A673 (cell line): ENCODE data around the gene VGLL2. TPM values are rescaled to one million over a fixed set of nuclear protein-coding genes. Genes with fewer than 3 reads are reported as not detected.

Experiments used
- BruUV-seq: library from RNA; stranded (reverse); fragments of 400-500 nt; replicated peaks from 2 replicates; lab custom pipeline; 2021; lab: Mats Ljungman, UMichigan
- CTCF ChIA-PET: fragments of 300-600 bp; sonication (Branson Sonifier 250); formaldehyde crosslinking; loops from one replicate; lab custom pipeline; 2022; ENCODE audit warnings: antibody characterized with exemption; lab: Charles Lee
- POLR2A ChIA-PET: fragments of 300-600 bp; sonication (Branson Sonifier 250); formaldehyde crosslinking; loops from one replicate; lab custom pipeline; 2022; ENCODE audit warnings: antibody characterized with exemption; ENCODE audit not compliant: low non-redundant PET; lab: Charles Lee
- DNase-seq: peaks from one replicate; pipeline ENCODE4 v3.0.0-alpha.2; 2015; ENCODE audit warnings: low spot score
- H3K27ac ChIP-seq: fragments of 200-600 bp; sonication (generic); 2 replicates; pipeline ENCODE4 v1.5.1; 2016; ENCODE audit warnings: mixed run types, low read depth, mild to moderate bottlenecking, mixed read lengths, antibody characterized with exemption, low read length; ENCODE audit not compliant: poor library complexity, severe bottlenecking
- H3K27me3 ChIP-seq: fragments of 200-600 bp; sonication (generic); replicated peaks from 2 replicates; pipeline ENCODE4 v1.6.1; 2017; ENCODE audit warnings: mixed run types, low read depth, mild to moderate bottlenecking, mixed read lengths, antibody characterized with exemption, low read length; ENCODE audit not compliant: insufficient read depth, poor library complexity
- H3K36me3 ChIP-seq: fragments of 200-600 bp; sonication (generic); 2 replicates; pipeline ENCODE4 v1.6.1; 2016; ENCODE audit warnings: mixed run types, mild to moderate bottlenecking, mixed read lengths, antibody characterized with exemption, low read length; ENCODE audit not compliant: insufficient read depth, poor library complexity, severe bottlenecking
- H3K4me1 ChIP-seq: fragments of 200-600 bp; sonication (generic); 2 replicates; pipeline ENCODE4 v1.6.1; 2017; ENCODE audit warnings: mixed run types, mild to moderate bottlenecking, mixed read lengths, antibody characterized with exemption, low read length; ENCODE audit not compliant: insufficient read depth, poor library complexity, severe bottlenecking
- H3K4me3 ChIP-seq: fragments of 200-600 bp; sonication (generic); 2 replicates; pipeline ENCODE4 v1.5.1; 2016; ENCODE audit warnings: low read depth, mixed run types, mild to moderate bottlenecking, mixed read lengths, low read length; ENCODE audit not compliant: poor library complexity, severe bottlenecking
- H3K9me3 ChIP-seq: fragments of 200-600 bp; sonication (generic); 2 replicates; pipeline ENCODE4 v1.6.1; 2016; ENCODE audit warnings: mixed run types, low read depth, mild to moderate bottlenecking, mixed read lengths, antibody characterized with exemption, low read length; ENCODE audit not compliant: poor library complexity, severe bottlenecking
- EZH2 ChIP-seq: fragments of 200-600 bp; sonication (generic); IDR thresholded peaks from 2 replicates; pipeline ENCODE4 v1.6.1; 2017; ENCODE audit warnings: borderline replicate concordance, low read depth, mild to moderate bottlenecking, mixed read lengths, antibody characterized with exemption, low read length; ENCODE audit not compliant: poor library complexity, severe bottlenecking
- intact Hi-C: fragments of 100-400 bp; cut with micrococcal nuclease; formaldehyde crosslinking; loops from one replicate; pipeline ENCODE4 v1.10.0; 2022; ENCODE audit not compliant: unreplicated experiment
- total RNA-seq: library from RNA; stranded (reverse); gene quantifications from 2 replicates; pipeline ENCODE4 v1.2.3, GENCODE V29; 2021
- TF ChIP-seq, protein P1 (sequence below): fragments of 300-800, 200-600 bp; sonication (generic); conservative IDR thresholded peaks from 2 replicates; pipeline ENCODE4 v1.5.1; 2017; ENCODE audit warnings: low read depth, mild to moderate bottlenecking, antibody characterized with exemption, low read length, moderate library complexity, mixed read lengths

Gene VGLL2
- total RNA-seq, 1 experiment from 2014 or later, result not detected

- Histone ChIP-seq H3K27me3 (peaks cover 99% of the 10 kb centered on the region), H3K9me3 (no peaks in the 10 kb centered on the region), H3K27ac (no peak overlapping the region), H3K36me3 (no peaks in the 10 kb centered on the region), H3K4me1 (peaks cover 5% of the 10 kb centered on the region), H3K4me3 (peak overlapping the region; percentile 28)
- peak; percentile 88 for TF ChIP-seq EZH2
- TF ChIP-seq, protein P1, sequence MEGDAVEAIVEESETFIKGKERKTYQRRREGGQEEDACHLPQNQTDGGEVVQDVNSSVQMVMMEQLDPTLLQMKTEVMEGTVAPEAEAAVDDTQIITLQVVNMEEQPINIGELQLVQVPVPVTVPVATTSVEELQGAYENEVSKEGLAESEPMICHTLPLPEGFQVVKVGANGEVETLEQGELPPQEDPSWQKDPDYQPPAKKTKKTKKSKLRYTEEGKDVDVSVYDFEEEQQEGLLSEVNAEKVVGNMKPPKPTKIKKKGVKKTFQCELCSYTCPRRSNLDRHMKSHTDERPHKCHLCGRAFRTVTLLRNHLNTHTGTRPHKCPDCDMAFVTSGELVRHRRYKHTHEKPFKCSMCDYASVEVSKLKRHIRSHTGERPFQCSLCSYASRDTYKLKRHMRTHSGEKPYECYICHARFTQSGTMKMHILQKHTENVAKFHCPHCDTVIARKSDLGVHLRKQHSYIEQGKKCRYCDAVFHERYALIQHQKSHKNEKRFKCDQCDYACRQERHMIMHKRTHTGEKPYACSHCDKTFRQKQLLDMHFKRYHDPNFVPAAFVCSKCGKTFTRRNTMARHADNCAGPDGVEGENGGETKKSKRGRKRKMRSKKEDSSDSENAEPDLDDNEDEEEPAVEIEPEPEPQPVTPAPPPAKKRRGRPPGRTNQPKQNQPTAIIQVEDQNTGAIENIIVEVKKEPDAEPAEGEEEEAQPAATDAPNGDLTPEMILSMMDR, result no peak
- intact Hi-C loops, result no loop called here
- CTCF ChIA-PET, result interaction anchor here (0.6 kb wide), 1 partner anchor 54 kb away, joined by 6 read pairs; no protein-coding TSS in a partner anchor
- POLR2A ChIA-PET, result no interaction called here
- no TSS peak for BruUV-seq
- DNase-seq, result peak; percentile 16
Observed at GRCh38 chr6:117264692-117265409, 507 bp upstream of the VGLL2 start.

DNA sequence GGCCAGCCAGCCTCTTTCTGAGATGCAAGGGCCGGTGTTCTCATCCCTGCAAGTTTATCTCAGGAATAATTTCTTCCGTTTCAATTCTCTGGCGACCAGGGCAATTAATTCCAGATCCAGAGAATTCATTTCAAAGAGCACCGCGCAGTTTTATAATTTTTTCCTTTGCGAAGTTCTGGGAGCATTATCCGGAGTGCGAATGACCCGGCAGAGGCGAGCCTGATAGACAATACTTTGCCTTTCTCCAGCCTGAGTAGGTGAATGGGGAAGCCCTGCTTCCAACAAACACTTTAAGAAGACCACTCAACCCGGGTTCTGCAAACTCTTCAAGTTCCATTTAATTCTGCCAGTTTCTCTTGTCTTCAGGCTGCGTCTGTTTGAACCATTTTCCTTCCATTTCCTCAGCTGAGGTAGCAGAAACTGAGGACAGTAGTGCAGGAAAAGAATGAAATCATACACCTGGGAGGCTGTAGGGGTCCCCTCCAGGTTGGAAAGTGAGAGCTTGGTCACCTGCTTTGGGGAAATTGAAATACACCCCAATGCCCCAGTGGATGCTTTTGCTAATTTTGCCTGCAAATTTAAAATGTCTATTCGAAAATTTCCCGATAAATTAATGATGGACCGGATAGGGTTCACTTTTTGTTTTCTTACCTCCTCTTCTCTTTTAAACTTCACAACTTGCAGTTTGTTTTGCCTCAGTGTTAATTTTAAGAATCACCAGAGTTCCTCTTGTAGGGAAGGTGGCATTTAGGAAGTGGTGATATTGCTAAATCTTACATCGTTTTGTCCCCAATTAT lies 1.1 kb downstream of the VGLL2 start:
- Histone ChIP-seq H3K9me3 (no peaks in the 10 kb centered on the region), H3K4me1 (peaks cover 13% of the 10 kb centered on the region), H3K4me3 (peak overlapping the region; percentile 27), H3K27ac (no peak overlapping the region), H3K27me3 (peaks cover 99% of the 10 kb centered on the region), H3K36me3 (no peaks in the 10 kb centered on the region)
- intact Hi-C loops, result no loop called here
- TF ChIP-seq, protein P1, result no peak
- TF ChIP-seq EZH2, result peak; percentile 34
- ChIA-PET POLR2A (no interaction called here), CTCF (no interaction called here)
- no TSS peak for BruUV-seq
- no peak for DNase-seq

DNA sequence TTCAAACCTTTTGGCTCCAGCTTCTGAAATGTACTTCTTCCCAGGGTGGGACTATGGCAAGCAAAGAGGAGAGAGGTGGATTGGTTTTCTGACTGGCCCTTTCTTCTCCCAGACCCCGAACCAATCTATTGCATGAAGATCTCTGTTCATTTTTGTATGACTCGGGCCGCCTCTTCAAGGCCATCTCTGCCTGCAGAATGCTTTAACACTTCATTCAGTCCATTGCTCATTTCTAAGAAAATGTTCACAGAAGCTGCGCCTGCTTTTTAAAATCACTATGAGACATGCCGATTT lies 1.6 kb downstream of the VGLL2 start:
- ChIA-PET POLR2A (no interaction called here), CTCF (no interaction called here)
- H3K36me3 ChIP-seq, result no peaks in the 10 kb centered on the region

More for the DNA sequence above, 1.6 kb downstream of the VGLL2 start:
- H3K4me3 ChIP-seq, result no peak overlapping the region
- intact Hi-C loops, result no loop called here
- no peaks in the 10 kb centered on the region for H3K9me3 ChIP-seq
- H3K27me3 ChIP-seq, result peaks cover 99% of the 10 kb centered on the region
- no peak for DNase-seq
- BruUV-seq, result no TSS peak
- H3K27ac ChIP-seq, result no peak overlapping the region
- TF ChIP-seq EZH2, result peak; percentile 24
- TF ChIP-seq, protein P1, result no peak
- H3K4me1 ChIP-seq, result peaks cover 13% of the 10 kb centered on the region
